Middle frontal gyrus (tissue), 1 donor: Measurements from ENCODE around the gene PHF23.

ENCODE experiments used
- DNase-seq: peaks from one replicate; pipeline ENCODE4 v3.0.0-alpha.2; 2015; ENCODE audit warnings: low spot score; ENCODE audit errors: extremely low spot score

The PHF23 gene

DNA sequence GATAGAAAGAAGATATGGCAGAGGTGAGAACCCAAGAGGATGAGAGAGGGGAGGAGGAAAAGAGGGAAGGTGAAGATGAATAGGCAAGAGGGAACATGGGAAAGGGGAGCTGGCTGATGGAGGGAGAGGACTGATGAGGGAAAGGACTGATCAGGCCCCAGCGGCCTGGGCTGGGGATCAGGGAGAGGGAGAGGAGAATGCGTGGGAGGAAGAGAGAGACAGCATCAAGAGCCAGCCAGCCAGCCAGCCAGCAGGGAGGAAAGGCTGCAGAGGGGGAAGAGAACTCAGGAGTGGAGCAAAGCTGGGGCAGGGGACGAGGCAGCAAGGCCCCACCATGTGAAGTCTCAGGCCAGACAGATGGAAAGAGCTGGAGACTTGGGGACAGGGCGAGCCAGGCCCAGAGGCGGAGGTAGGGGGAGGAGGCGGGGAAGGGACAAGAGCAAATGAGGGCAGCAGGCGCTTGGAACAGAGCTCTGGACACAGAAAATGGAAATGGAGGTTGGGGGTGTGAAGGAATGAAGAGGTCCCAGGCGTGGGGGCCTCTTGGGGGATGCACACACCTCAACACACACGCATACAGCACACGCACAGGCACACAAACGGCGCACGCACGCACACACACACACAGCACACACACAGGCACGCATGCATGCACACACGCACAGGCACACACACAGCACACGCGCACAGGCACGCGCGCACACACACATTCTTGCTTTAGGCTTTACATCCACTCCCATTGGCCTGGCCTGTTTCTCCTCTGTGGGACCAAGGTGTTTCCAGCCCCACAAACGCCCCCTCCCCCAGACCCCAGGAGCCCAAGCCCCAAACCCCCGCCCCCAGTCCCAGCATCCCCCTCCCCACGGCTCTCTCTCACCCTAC is 31.9 kb downstream of the PHF23 start:
- no peak for DNase-seq

DNA sequence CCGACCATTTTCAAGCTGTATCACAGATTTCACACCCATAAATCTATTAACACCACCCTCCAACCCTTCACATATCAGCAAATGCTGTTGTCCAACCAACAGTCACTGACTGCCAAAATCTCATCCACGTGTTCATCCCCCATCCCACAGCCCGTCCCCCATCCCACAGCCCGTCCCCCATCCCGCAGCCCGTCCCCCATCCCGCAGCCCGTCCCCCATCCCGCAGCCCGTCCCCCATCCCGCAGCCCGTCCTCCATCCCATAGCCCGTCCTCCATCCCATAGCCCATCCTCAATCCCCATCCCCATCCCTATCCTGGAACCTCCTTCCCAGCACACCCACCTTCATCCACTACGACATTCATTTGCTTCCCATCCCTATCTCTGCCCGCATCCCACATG is 33.7 kb downstream of the PHF23 start:
- DNase-seq: no peak

DNA sequence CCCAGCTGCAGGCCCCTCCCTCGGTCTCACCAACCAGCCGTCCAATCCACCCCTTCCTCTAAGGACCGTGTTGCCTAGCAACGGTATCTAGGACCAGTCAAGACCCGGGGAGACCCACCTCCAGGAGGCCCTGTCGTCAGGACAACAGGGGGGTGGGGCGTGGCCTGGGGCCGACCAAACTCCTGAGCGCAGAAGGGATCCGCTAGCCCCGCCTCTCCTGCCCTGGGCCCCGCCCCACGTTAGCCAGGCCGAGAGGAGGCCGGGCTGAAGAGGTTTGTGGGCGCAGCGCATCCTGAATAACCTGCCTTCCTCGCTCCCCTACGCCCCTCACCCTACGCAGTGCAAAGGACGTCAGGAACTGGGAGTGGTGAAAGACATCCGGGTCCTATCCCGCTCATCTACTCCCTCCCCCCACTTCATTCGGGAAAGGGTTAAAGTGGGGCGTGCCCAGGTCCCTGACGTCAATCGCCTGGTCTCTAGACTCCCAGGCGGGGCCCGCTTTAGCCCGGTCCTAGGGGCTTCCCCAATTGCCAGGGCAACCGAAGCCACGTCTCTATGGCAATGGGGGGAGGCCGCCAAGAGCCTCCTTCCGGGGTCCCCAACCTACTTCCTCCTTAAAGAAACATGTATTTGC is 34.3 kb downstream of the PHF23 start:
- DNase-seq: peak; percentile 75

DNA sequence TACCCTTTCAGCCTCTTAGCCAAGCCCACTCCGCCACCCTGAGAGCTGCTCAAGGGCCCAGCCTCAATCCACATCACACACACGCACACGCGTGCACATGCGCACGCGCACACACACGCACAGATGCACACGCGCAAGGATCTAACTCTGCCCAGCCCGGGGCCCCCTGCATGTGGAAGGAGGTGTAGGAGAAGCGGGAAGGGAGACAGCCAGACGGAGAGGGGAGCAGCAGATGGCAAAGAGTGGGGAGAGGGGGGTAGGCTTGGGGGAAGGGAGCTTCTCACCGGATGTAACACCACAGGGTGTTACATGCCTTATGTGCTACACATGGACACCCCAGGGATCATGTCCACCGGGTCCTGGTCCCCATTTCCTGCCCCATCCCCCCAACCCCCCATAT is 34.9 kb downstream of the PHF23 start:
- DNase-seq: no peak

DNA sequence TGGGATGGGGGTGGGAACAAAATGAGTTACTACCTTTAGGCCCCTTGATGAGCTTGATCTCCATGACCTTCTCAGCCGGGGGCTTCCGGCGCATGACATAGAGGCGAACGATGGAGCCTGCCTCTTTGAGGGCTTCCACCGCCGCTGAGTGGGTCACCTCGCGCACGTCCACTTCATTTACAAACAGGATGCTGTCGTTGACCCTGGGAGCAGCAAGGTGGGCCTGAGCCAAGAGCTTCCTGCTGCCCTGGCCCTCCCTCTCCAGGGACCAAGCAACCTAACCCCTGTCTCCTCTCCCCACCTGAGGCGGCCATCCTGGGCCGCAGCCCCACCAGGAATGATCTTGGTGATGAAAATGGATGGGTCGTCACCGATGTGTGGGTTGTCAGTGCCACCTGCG is 35.9 kb downstream of the PHF23 start:
- DNase-seq: no peak

DNA sequence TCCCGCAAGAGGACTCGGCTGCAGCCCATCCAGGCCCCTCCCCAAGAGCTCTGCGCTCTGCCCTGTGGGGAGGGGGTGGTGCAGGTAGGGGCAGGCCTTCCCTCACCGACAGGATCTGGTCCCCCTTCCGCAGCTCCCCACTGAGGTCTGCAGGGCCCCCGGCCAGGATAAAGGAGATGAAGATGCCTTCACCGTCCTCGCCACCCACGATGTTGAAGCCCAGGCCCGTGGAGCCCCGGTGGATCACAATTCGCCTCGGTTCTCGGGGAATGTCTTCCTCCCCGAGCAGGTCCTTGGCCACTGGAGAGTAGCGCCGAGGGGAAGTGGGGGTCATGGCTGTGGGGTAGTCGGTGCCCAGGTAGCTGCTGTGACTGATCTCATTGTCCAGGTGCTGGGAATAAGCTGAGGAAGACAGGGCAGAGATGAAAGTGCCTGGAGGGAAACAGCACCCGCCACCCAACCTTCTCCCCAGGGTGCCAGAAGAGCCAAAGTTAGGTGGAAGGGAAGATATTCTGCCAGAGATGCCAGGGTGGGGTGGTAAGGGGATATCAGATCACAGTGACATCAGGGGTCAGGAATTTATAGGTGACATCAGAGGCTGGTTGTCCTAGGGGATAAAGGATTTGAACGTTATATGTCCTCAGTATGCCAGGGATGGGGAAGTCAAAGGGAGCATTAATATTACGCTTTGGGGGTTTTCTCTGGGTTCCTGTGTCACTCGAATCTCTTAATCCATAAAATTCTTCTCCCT is 42.4 kb downstream of the PHF23 start:
- no peak for DNase-seq

DNA sequence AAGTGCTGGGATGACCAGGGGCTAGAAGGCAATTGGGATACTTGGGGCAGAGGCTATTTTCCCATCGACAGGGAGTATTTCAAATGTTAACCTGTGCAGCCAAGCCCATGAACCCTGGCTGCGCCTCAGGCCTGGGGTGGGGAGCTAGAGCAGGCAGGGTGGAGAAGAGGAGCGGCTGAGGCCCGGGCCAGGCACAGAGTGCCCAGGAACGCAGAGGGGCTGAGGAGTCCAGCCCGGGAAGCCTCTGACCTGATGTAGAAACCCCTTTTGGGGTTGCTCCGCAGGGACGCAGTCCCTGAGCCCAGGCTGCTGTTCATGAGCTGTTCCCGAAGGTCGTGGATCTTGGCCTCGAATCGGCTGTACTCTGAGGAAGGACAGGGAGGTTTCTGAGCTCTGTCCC is 43.3 kb downstream of the PHF23 start:
- DNase-seq: no peak

DNA sequence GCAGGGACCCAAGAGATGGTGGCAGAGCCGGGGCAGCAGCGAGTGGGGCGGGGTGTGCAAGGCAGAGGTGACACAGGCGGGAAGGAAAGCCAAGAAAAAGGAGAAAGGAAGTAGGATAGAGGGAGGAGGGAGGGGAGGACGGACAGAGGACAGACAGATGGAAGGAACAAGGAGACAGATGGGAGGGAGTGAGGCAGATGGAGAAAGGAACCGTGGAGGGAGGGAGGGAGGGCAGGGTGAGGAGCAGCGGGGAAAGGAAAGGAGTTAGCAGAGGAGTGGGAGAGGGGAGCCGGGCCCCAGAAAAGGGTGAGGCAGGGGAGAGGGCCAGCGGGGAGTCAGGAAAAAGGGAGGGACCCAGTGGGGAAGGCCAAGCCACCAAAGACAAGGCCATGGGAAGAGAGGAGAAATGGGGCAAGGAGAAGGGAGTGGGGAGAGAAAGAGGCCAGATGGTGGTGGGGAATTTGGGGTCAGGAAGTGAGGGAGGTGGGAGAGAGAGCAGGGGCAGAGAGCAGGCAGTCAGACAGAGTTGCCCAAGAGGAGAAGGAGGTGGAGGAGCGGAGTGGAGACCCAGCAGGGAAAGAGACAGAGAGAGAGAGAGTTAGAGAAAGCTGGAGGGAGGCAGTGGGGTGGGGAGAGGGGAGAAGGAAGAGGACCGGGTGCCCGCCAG is 46.9 kb downstream of the PHF23 start:
- DNase-seq: no peak

DNA sequence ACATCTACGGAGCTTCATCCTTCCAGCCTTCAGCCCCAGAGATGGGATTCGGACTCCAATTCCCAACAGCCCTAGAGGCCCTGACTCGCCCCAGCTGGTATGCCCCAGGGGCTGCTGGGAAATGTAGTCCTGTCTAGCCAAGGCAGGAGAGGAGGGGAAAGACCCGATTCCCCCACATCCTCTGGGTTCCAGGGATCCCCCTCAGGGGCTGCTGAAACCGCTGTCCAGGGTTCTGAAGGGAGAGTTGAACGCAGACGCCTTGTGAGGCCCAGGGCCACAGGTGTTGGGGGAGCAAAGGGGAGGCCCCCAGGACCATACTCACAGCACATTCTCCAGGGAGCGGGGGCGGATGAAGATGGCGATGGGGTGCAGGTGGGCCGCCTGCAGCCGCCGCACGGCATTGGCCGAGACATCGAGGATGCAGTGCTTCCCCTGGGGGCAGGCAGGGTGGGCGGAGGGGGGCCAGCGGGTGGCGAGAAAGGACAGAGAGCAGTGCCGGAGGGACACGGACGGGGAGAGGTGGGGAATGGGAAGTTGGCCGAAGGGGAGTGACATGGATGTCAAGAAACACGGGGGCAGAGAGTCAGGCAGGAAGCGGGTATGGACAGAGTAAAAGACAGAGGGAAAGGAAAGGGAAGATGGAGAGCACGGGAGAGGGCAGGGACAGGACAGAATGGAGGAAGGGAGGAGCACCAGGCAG is 47.5 kb downstream of the PHF23 start:
- DNase-seq: no peak

DNA sequence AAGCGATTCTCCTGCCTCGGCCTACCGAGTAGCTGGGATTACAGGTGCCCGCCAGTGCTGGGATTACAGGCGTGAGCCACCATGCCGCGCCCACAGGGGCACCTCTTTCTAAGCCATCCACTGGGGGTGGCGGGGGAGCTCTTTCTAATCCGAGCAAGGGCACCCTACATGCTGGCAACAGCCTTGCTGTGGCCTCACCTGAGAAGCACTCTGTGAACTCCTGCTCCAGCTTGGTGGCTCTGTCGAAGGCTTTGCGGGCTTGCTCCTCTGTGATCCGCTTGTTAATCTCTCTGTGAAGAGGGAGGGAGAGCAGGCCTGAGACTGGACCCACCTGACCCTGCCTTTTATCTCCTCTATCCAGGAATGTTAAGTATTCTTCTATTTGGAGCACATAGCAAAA is 48.2 kb downstream of the PHF23 start:
- DNase-seq: no peak

DNA sequence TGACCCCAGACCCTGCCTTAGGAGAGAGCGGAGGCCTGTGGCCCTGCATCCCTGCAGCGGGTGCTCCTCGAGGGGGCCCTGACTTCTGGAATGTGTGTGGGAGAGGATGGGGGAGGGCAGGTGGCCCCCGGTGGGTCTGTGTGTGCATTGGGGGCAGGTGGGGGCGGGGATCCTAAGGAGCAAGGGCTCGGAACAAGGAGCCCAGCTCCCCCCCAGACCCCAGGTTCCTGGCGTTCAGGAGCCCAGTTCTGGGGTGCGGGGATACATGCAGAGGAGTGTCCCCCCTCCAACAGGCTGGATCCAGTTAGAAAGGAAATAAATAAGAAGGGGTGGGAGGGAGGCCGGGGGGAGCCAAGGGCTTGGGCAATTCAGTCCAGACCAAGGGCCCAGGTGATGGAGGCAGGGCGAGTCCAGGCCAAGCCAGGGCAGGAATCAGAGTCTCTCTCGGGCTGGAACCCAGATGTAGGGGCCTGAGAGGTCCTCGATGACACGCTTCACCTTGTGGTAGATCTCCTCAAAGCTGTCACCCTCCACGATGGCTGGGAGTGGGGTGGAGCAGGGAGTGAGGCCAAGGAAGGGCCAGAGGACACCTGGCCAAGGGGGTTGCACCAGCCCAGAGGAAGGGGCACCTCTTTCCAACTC is 48.9 kb downstream of the PHF23 start:
- DNase-seq: no peak

DNA sequence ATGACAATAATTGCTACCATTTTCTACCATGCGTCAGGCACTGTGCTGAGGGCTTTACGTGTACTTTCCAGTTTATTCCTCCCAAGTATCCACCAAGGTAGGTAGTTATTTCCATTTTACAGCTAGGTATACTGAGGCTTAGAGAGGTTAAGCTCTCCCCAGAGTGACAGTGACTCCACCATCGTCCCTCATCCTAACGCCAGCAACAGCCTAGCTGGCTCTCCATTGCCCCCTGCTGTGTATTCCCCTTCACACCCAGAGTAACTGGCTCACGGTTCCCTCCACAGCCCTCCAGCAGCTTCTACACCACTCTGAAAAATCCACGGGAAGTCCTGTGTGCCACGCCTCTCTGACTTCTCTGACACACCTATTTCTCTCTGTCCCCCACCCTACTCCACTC is 53.0 kb downstream of the PHF23 start:
- DNase-seq: no peak
